Measurements from ENCODE around the gene AFF3. TPM values are rescaled to one million over a fixed set of nuclear protein-coding genes. Genes with fewer than 3 reads are reported as not detected.

AFF3 gene
- total and polyA plus RNA-seq, 7 donors, result 0.46 to 25.0 (median 18.6) TPM

GRCh38 chr2:99886418-99886817 lies 256.0 kb downstream of the AFF3 start:
- TF ChIP-seq CTCF (IDR thresholded peaks at IDR 0.05), result no peak
- TF ChIP-seq POLR2A (IDR thresholded peaks at IDR 0.05), result no peak
- TF ChIP-seq EP300 (IDR thresholded peaks at IDR 0.05), result no peak
- no peak for TF ChIP-seq POLR2AphosphoS5 (IDR thresholded peaks at IDR 0.05)
- WGBS, 2 donors, result 93 to 96% methylated on average over 3 of the region's 3 CpGs
- DNase-seq, result no peak
- H3K4me3 ChIP-seq, result no peak overlapping the region
- H3K9me3 ChIP-seq, result no peaks in the 10 kb centered on the region
- no peak overlapping the region for H3K27ac ChIP-seq
- intact Hi-C loops (cut with DNase I), result no loop called here
- no peaks in the 10 kb centered on the region for H3K36me3 ChIP-seq
- peaks cover 0 to 19% (median 12%) of the 10 kb centered on the region in 4 donors for H3K4me1 ChIP-seq
- no peaks in the 10 kb centered on the region for H3K27me3 ChIP-seq

GRCh38 chr2:99883358-99883757 lies 259.0 kb downstream of the AFF3 start:
- Histone ChIP-seq H3K27me3 (no peaks in the 10 kb centered on the region), H3K9me3 (no peaks in the 10 kb centered on the region), H3K36me3 (no peaks in the 10 kb centered on the region), H3K4me3 (no peak overlapping the region), H3K4me1 (peaks cover 0 to 48% (median 35%) of the 10 kb centered on the region in 4 donors), H3K27ac (no peak overlapping the region)
- TF ChIP-seq POLR2AphosphoS5 (IDR thresholded peaks at IDR 0.05) (no peak), EP300 (IDR thresholded peaks at IDR 0.05) (no peak), POLR2A (IDR thresholded peaks at IDR 0.05) (no peak), CTCF (IDR thresholded peaks at IDR 0.05) (no peak)
- no peak for DNase-seq
- 81 to 82% methylated on average over 4 of the region's 4 CpGs for WGBS, 2 donors
- intact Hi-C loops (cut with DNase I), result no loop called here

GRCh38 chr2:99881901-99882591 lies 260.3 kb downstream of the AFF3 start:
- intact Hi-C loops (cut with DNase I), result no loop called here

GRCh38 chr2:99880964-99881294 lies 261.5 kb downstream of the AFF3 start:
- TF ChIP-seq EP300 (IDR thresholded peaks at IDR 0.05) (no peak), POLR2AphosphoS5 (IDR thresholded peaks at IDR 0.05) (no peak), CTCF (IDR thresholded peaks at IDR 0.05) (no peak), POLR2A (IDR thresholded peaks at IDR 0.05) (no peak)
- H3K27me3 ChIP-seq, result no peaks in the 10 kb centered on the region
- peaks cover 0 to 50% (median 37%) of the 10 kb centered on the region in 4 donors for H3K4me1 ChIP-seq
- WGBS, 2 donors, result 61 to 83% methylated on average over 3 of the region's 3 CpGs
- DNase-seq, result no peak
- no peak overlapping the region for H3K27ac ChIP-seq
- no peaks in the 10 kb centered on the region for H3K36me3 ChIP-seq
- H3K4me3 ChIP-seq, result no peak overlapping the region
- intact Hi-C loops (cut with DNase I), result no loop called here
- no peaks in the 10 kb centered on the region for H3K9me3 ChIP-seq

More at GRCh38 chr2:99881901-99882591, 260.3 kb downstream of the AFF3 start:
- H3K27me3 ChIP-seq, result no peaks in the 10 kb centered on the region
- no peaks in the 10 kb centered on the region for H3K36me3 ChIP-seq
- no peak for DNase-seq
- no peaks in the 10 kb centered on the region for H3K9me3 ChIP-seq
- 44 to 45% methylated on average over 5 of the region's 5 CpGs for WGBS, 2 donors
- peaks cover 0 to 50% (median 37%) of the 10 kb centered on the region in 4 donors for H3K4me1 ChIP-seq
- no peak overlapping the region for H3K4me3 ChIP-seq
- TF ChIP-seq POLR2AphosphoS5 (IDR thresholded peaks at IDR 0.05) (peak in 1 of 4 donors; percentile 32), EP300 (IDR thresholded peaks at IDR 0.05) (no peak), CTCF (IDR thresholded peaks at IDR 0.05) (no peak), POLR2A (IDR thresholded peaks at IDR 0.05) (no peak)
- no peak overlapping the region for H3K27ac ChIP-seq
